Pancreas (tissue), 10 donors: ENCODE measurements around the gene CWC22. TPM values are rescaled to one million over a fixed set of nuclear protein-coding genes. Genes with fewer than 3 reads are reported as not detected.

Experiments used
- ATAC-seq, 4 donors: fragments of 200-7000 bp; cut with Tn5 transposase; one replicate each; pipeline versions ENCODE4 v1.8.0 to v1.9.1; 2020; ENCODE audit warnings: mild to moderate bottlenecking in 4 of 4, moderate library complexity in 4 of 4
- DNase-seq, 6 donors: peaks; one replicate each; pipeline ENCODE4 v3.0.0-alpha.2; 2020
- FAIRE-seq: peaks from 2 replicates; lab custom pipeline; 2012; peaks lifted over from hg19 to GRCh38; lab: Jason Lieb, UNC
- H3K27ac ChIP-seq, 4 donors: fragments of 200-600 bp; sonication (generic); 1 replicate in 3 of 4; 2 replicates in 1 of 4; pipeline versions ENCODE4 v1.5.0 to v1.8.0; 2020
- H3K27me3 ChIP-seq, 4 donors: fragments of 200-600 bp; one replicate each; pipeline ENCODE4 v1.8.0; 2021
- H3K36me3 ChIP-seq, 3 donors: fragments of 200-600 bp; sonication (generic) in 1 of 3; one replicate each; pipeline versions ENCODE4 v1.5.0 to v1.8.0; 2020 to 2021
- H3K4me1 ChIP-seq, 3 donors: fragments of 200-600 bp; one replicate each; pipeline ENCODE4 v1.8.0; 2021
- H3K4me3 ChIP-seq, 4 donors: fragments of 200-600 bp; sonication (generic) in 2 of 4; one replicate each; pipeline versions ENCODE4 v1.5.0 to v1.8.0; 2020 to 2021
- H3K9me3 ChIP-seq, 4 donors: fragments of 200-600 bp; one replicate each; pipeline ENCODE4 v1.8.0; 2021
- CTCF ChIP-seq, 4 donors: fragments of 200-600 bp; sonication (generic) in 3 of 4; IDR thresholded peaks; one replicate each; pipeline versions ENCODE4 v1.5.0 to v1.8.0; 2021; ENCODE audit warnings: antibody characterized with exemption in 4 of 4
- WGBS, 2 donors: extraction: QIAGEN DNeasy Blood & Tissue Kit; methylation state at CpG; one replicate each; pipeline ENCODE4 v1.1.7; 2013; 5-methylcytosine and 5-hydroxymethylcytosine counted together
- intact Hi-C, 3 donors: fragments of 100-400 bp; cut with DNase I; formaldehyde crosslinking; loops; one replicate each; pipeline versions ENCODE4 v1.11.1 to v1.14.2; 2022
- polyA plus RNA-seq, 2 donors: library from polyadenylated mRNA; stranded (reverse); fragments of 200-250 nt; gene quantifications; one replicate each; pipeline ENCODE4 v1.2.3, GENCODE V29; 2013
- total RNA-seq, 6 donors: library from RNA; stranded (reverse); fragmentation: NEBNext Ultra II Directional in 4 of 6; extraction: Animal tissue kit (Norgen Biotek cat#: 25700) in 4 of 6; gene quantifications; one replicate each; pipeline versions ENCODE4 v1.2.1 to v1.2.4, GENCODE V29; 2021 to 2023
- donor health status: healthy with polysubstance abuse.
- donor health status: DM: no; HTN: no; CAD: no; lungs with moderate emphysema.
- donor health status: DM: no; HTN: no; CAD: no.
- donor health status: control.
- donor health status: control.
- donor health status: Bipolar disorder and iron deficiency.
- donor health status: DM: yes; HTN: yes; CAD: no.
- donor health status: DM: no; HTN: no; CAD: no.
- donor health status: DM: no; HTN: no; CAD: no.
- donor health status: DM: yes; HTN: yes; CAD: no.

Gene CWC22
- total and polyA plus RNA-seq, 8 donors = 4.7 to 10.4 (median 7.0) TPM

GRCh38 chr2:179911569-179911968 is 95.5 kb downstream of the CWC22 start:
- Histone ChIP-seq H3K9me3 (no peaks in the 10 kb centered on the region), H3K36me3 (no peaks in the 10 kb centered on the region), H3K27ac (no peak overlapping the region), H3K4me1 (no peaks in the 10 kb centered on the region), H3K27me3 (no peaks in the 10 kb centered on the region), H3K4me3 (no peak overlapping the region)
- no peak for TF ChIP-seq CTCF (IDR thresholded peaks at IDR 0.05)
- DNase-seq (no peak), FAIRE-seq (no peak), ATAC-seq (no peak)
- 27 to 28% methylated on average over 3 of the region's 3 CpGs for WGBS, 2 donors
- intact Hi-C loops = no loop called here

DNA sequence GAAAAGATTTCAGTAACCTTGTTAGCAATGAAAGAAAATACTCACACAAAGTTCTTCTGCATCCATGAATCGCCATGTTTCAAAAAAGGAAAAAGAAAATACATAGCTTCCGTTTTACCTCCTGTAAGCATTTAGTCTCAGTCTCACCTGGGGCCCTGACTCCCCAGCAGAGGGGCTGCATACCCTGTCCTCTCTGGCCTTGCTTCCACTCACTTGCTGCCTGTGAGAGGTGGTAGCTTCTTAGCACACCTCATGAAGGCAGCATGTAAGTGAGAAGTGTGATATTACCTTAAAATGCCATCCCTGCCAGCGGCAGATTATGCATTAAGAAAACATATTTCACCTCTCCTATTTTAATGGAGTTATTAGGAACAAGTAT is 96.4 kb downstream of the CWC22 start:
- Histone ChIP-seq H3K4me1 (no peaks in the 10 kb centered on the region), H3K4me3 (no peak overlapping the region), H3K27me3 (no peaks in the 10 kb centered on the region), H3K9me3 (no peaks in the 10 kb centered on the region), H3K27ac (no peak overlapping the region), H3K36me3 (no peaks in the 10 kb centered on the region)
- no peak for TF ChIP-seq CTCF (IDR thresholded peaks at IDR 0.05)
- intact Hi-C loops = no loop called here
- WGBS, 2 donors = 69 to 81% methylated on average over 3 of the region's 3 CpGs
- FAIRE-seq (no peak), DNase-seq (no peak), ATAC-seq (no peak)

DNA sequence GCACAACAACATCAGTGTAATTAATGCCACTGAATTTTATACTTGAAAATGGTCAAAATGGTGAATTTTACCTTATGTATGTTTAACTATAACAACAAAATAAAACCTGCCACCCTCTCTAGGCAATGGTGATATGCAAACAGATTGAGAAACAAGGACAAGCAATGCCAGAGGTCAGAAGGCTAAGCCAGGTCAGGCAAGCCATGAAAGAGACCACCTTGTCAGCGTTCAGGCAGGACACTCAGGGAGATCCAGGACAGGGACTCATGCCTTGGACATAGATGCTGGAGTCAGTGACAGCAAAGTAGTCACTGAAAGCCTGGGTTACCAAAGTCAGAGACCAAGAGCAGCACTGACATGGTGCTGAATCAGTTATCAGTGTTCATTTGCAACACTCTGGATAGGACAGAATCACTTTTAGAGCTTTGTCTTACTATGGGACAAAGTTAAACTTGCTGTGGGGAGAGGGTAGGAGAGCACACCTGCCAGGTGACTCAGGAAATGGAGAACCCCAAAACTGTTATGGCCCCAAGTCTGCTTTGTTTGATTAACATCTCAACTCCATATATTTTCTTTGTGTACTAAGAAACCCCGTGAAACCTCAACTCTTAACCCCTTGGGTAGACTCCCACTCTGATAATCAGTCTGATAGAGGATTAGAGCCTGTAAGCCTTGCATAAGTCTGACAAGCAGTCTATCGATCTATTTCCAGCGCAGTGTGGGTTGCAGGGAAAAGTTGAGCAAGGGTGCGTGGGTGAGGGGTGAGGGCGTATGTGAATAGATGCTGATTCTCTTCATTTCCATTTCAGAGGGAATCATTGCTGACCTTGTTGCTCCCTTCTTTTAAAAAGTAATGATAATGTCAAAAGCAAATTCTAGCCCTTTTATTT is 97.0 kb downstream of the CWC22 start:
- intact Hi-C loops = no loop called here
- no peak for TF ChIP-seq CTCF (IDR thresholded peaks at IDR 0.05)
- FAIRE-seq (no peak), ATAC-seq (no peak), DNase-seq (no peak)
- H3K27me3 ChIP-seq = no peaks in the 10 kb centered on the region
- H3K4me1 ChIP-seq = no peaks in the 10 kb centered on the region
- 57 to 60% methylated on average over 6 of the region's 6 CpGs for WGBS, 2 donors
- no peaks in the 10 kb centered on the region for H3K36me3 ChIP-seq
- no peak overlapping the region for H3K4me3 ChIP-seq
- H3K9me3 ChIP-seq = no peaks in the 10 kb centered on the region
- H3K27ac ChIP-seq = no peak overlapping the region

DNA sequence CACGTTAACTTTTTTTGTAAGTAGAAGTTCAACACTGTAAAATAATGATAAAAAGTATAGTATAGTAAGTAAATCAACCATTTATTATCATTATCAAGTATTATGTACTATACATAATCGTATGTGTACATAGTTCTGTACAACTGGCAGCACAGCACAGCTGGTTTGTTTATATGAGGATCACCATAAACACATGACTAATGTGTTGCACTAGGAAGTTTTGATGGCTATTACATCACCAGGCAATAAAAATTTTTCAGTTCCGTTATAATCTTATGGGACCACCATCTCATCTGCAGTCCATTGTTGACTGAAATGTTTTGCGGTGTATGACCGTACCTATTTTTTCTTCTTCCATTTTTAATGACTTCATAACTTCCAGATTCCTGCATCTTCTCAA is 106.4 kb downstream of the CWC22 start:
- no peak for DNase-seq
- intact Hi-C loops = no loop called here
- Histone ChIP-seq H3K27me3 (no peaks in the 10 kb centered on the region), H3K4me3 (no peak overlapping the region), H3K4me1 (no peaks in the 10 kb centered on the region), H3K27ac (no peak overlapping the region), H3K9me3 (no peaks in the 10 kb centered on the region), H3K36me3 (no peaks in the 10 kb centered on the region)
- FAIRE-seq = no peak
- ATAC-seq = no peak
- 63 to 78% methylated on average over 5 of the region's 5 CpGs for WGBS, 2 donors
- no peak for TF ChIP-seq CTCF (IDR thresholded peaks at IDR 0.05)

GRCh38 chr2:179899666-179900065 is 107.4 kb downstream of the CWC22 start:
- 87 to 89% methylated on average over 1 of the region's 1 CpG for WGBS, 2 donors
- DNase-seq (no peak), FAIRE-seq (no peak), ATAC-seq (no peak)
- no peak overlapping the region for H3K27ac ChIP-seq
- no peak overlapping the region for H3K4me3 ChIP-seq
- no peaks in the 10 kb centered on the region for H3K36me3 ChIP-seq
- H3K9me3 ChIP-seq = no peaks in the 10 kb centered on the region
- H3K27me3 ChIP-seq = no peaks in the 10 kb centered on the region
- H3K4me1 ChIP-seq = no peaks in the 10 kb centered on the region
- TF ChIP-seq CTCF (IDR thresholded peaks at IDR 0.05) = no peak
- intact Hi-C loops = no loop called here
